Measurements from ENCODE around the gene FAM47C.

GRCh38 chrX:36978886-36979285 is 29.3 kb upstream of the FAM47C start:
- no peak for TF ChIP-seq POLR2AphosphoS5 (IDR thresholded peaks at IDR 0.05; ENCODE audit: insufficient read depth in 1 of 2, low read depth in 1 of 2)
- TF ChIP-seq CTCF (IDR thresholded peaks at IDR 0.05): no peak
